GM12891 (cell line): ENCODE measurements around the gene GPR152.

ENCODE experiments used
- PAX5 ChIP-seq: IDR thresholded peaks from 2 replicates; pipeline ENCODE4 v1.6.1; 2011; ENCODE audit warnings: low read length, moderate library complexity, mild to moderate bottlenecking; ENCODE audit not compliant: insufficient read depth, severe bottlenecking
- POLR2A ChIP-seq: IDR thresholded peaks from 2 replicates; pipeline ENCODE4 v1.6.1; 2011; ENCODE audit warnings: low read depth, low read length, control low read depth
- POLR2AphosphoS5 ChIP-seq: IDR thresholded peaks from 2 replicates; pipeline ENCODE4 v1.6.1; 2011; ENCODE audit warnings: low read depth, low read length, control low read depth
- SPI1 ChIP-seq: IDR thresholded peaks from 2 replicates; pipeline ENCODE4 v1.6.1; 2011; ENCODE audit warnings: low read depth, low read length, control low read depth
- TAF1 ChIP-seq: IDR thresholded peaks from 2 replicates; pipeline ENCODE4 v1.6.1; 2011; ENCODE audit warnings: low read depth, low read length, control low read depth

GRCh38 chr11:67409261-67409666 lies 43.3 kb downstream of the GPR152 start:
- TF ChIP-seq SPI1: 0 out of 2 replicates have a peak, but pooled peaks have one; percentile 31
- TF ChIP-seq TAF1: peak; percentile 31; the same call in 1 of the 2 replicates
- TF ChIP-seq POLR2A: peak; percentile 48; the same call in 1 of the 2 replicates
- TF ChIP-seq PAX5: no peak
- peak; percentile 68 for TF ChIP-seq POLR2AphosphoS5
